Measurements from ENCODE around the gene SNX13.
"Not testable (repeated sequence)": the region's sequence is repeated elsewhere in the genome, so short reads cannot be mapped to it uniquely, and the experiment has no call there.

The SNX13 gene

GRCh38 chr7:17915168-17915567 lies 25.1 kb downstream of the SNX13 start:
- TF ChIP-seq, protein P1, sequence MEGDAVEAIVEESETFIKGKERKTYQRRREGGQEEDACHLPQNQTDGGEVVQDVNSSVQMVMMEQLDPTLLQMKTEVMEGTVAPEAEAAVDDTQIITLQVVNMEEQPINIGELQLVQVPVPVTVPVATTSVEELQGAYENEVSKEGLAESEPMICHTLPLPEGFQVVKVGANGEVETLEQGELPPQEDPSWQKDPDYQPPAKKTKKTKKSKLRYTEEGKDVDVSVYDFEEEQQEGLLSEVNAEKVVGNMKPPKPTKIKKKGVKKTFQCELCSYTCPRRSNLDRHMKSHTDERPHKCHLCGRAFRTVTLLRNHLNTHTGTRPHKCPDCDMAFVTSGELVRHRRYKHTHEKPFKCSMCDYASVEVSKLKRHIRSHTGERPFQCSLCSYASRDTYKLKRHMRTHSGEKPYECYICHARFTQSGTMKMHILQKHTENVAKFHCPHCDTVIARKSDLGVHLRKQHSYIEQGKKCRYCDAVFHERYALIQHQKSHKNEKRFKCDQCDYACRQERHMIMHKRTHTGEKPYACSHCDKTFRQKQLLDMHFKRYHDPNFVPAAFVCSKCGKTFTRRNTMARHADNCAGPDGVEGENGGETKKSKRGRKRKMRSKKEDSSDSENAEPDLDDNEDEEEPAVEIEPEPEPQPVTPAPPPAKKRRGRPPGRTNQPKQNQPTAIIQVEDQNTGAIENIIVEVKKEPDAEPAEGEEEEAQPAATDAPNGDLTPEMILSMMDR (IDR thresholded peaks at IDR 0.05; ENCODE audit: low read depth, low read length, missing control alignments), result no peak
- no peak overlapping the region for H3K4me3 ChIP-seq (ENCODE audit: low read depth, low read length)
- no peak for DNase-seq (ENCODE audit: low read depth)

DNA sequence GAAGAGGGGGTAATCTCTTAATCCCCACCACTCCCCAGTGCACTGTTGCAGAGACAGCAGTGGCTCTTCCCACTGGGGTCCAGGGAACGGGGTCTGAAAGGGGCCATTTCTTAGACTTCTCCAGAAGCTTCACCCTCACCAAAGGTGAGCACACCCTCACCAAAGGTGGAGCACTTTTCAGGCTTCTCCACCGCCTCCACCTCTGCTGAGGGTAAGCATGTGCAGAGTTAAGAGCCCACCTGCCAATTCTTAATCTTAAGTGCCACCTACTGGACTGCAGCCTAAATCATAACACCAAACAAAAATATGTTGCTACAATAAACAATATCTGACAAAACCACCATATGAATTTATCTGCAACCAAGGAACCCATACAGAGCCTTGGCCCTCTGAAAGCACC lies 27.0 kb downstream of the SNX13 start:
- TF ChIP-seq, protein P1 (IDR thresholded peaks at IDR 0.05; ENCODE audit: low read depth, low read length, missing control alignments), result no peak
- no peak overlapping the region for H3K4me3 ChIP-seq (ENCODE audit: low read depth, low read length)
- no peak for DNase-seq (ENCODE audit: low read depth)

DNA sequence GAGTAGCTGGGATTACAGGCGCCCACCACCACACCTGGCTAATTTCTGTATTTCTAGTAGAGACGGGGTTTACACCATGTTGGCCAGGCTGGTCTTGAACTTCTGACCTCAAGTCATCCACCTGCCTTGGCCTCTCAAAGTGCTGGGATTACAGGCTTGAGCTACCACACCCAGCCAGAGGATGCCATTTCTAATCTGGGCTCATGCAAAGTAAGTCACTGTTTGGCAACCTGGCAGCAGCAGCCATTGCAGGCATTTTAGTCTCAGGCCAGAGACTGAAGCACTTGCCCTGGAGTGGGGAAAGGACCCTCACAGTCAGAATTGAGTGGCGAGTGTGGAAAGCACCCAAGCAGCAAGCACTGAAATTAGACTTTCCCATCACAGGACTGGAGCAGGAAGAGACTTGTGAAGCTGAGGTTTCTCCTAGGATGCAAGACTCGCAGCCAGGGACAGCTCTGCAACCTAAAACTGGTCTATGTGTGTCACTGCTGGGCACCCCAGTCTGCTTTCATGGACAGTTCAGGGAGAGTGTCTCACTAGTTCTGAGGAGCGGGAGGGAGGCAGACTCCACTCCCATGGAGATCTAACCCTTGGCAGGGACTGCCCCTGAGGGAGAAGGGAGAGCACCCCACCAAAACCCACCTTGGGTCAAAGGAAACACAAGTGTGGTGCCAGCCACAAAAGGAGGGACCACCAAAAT lies 27.6 kb downstream of the SNX13 start:
- no peak for DNase-seq (ENCODE audit: low read depth)
- TF ChIP-seq, protein P1 (IDR thresholded peaks at IDR 0.05; ENCODE audit: low read depth, low read length, missing control alignments), result no peak
- no peak overlapping the region for H3K4me3 ChIP-seq (ENCODE audit: low read depth, low read length)

DNA sequence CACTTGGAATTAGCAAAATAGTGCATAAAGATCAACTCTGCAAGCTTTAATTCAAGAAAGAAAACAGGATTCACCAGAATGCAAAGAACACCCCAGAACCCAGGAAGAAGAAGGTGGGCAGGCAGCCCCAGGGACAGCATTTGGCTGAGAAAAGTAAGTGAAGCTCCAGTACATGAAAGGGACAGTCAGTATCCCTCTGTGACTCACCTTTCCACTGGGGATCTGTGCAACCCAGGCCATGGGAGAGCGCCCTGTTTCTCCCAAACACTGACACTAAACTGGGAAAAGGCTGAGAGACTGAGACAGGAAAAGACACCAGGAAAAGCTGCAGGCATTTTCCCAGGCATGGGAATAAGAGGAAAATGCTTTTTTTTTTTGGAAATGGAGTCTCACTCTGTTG lies 28.2 kb downstream of the SNX13 start:
- no peak for DNase-seq (ENCODE audit: low read depth)
- no peak overlapping the region for H3K4me3 ChIP-seq (ENCODE audit: low read depth, low read length)
- TF ChIP-seq, protein P1 (IDR thresholded peaks at IDR 0.05; ENCODE audit: low read depth, low read length, missing control alignments), result no peak

DNA sequence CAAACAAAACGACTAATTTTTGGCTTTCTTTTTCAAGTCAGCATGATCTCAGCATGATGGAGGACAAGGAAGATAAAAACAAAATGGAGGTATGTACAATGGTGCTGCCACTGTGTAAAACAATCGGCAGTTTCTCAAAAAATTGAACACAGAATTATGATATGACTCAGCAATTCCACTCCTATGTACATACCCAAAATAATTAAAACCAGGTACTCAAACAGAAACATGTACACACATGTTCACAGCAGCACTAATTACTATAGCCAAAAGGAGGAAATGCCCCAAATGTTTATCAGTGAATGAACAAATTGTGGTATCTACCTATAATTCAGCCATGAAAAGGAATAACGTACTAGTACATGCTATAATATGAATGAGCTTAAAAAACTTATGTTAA lies 29.9 kb downstream of the SNX13 start:
- TF ChIP-seq, protein P1 (IDR thresholded peaks at IDR 0.05; ENCODE audit: low read depth, low read length, missing control alignments), result no peak
- DNase-seq (ENCODE audit: low read depth), result no peak
- H3K4me3 ChIP-seq (ENCODE audit: low read depth, low read length), result no peak overlapping the region

DNA sequence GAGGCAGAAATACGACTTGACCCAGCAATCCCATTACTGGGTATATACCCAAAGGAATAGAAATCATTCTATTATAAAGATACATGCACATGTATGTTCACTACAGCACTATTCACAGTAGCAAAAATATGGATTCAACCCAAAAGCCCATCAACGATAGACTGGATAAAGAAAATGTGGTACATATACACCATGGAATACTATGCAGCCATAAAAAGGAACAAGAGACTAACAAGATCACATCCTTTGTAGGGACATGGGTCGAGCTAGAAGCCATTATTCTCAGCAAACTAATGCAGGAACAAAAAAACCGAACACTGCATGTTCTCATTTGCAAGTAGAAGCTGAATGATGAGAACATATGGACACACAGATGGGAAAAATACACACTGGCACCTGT lies 31.0 kb downstream of the SNX13 start:
- not testable (repeated sequence) for H3K4me3 ChIP-seq (ENCODE audit: low read depth, low read length); DNase-seq (ENCODE audit: low read depth)

GRCh38 chr7:17907014-17907413 lies 33.3 kb downstream of the SNX13 start:
- no peak overlapping the region for H3K4me3 ChIP-seq (ENCODE audit: low read depth, low read length)
- TF ChIP-seq, protein P1 (IDR thresholded peaks at IDR 0.05; ENCODE audit: low read depth, low read length, missing control alignments), result no peak
- DNase-seq (ENCODE audit: low read depth), result no peak

Measured in GM12864 (cell line).